Left ventricle myocardium inferior (tissue), 1 donor: Measurements from ENCODE around the gene NOM1. TPM values are rescaled to one million over a fixed set of nuclear protein-coding genes. Genes with fewer than 3 reads are reported as not detected.

Experiments
- DNase-seq: peaks from one replicate; pipeline ENCODE4 v3.0.0-alpha.2; 2020
- H3K27ac ChIP-seq: fragments of 200-600 bp; replicated peaks from 2 replicates; pipeline ENCODE4 v1.8.0; 2021
- H3K27me3 ChIP-seq: fragments of 200-600 bp; 2 replicates; pipeline ENCODE4 v1.8.0; 2021; ENCODE audit warnings: low read depth
- H3K36me3 ChIP-seq: fragments of 200-600 bp; 2 replicates; pipeline ENCODE4 v1.8.0; 2021
- H3K4me1 ChIP-seq: fragments of 200-600 bp; 2 replicates; pipeline ENCODE4 v1.8.0; 2021
- H3K4me3 ChIP-seq: fragments of 200-600 bp; 2 replicates; pipeline ENCODE4 v1.8.0; 2021; ENCODE audit warnings: mild to moderate bottlenecking, moderate library complexity
- H3K9me3 ChIP-seq: fragments of 200-600 bp; replicated peaks from 2 replicates; pipeline ENCODE4 v1.8.0; 2021
- intact Hi-C: fragments of 100-400 bp; cut with micrococcal nuclease; formaldehyde crosslinking; loops from one replicate; pipeline ENCODE4 v1.11.0; 2022
- total RNA-seq: library from RNA; stranded (reverse); fragmentation: NEBNext Ultra II Directional; extraction: Animal tissue kit (Norgen Biotek cat#: 25700); gene quantifications from one replicate; pipeline ENCODE4 v1.2.1, GENCODE V29; 2021
- TF ChIP-seq, protein P1 (sequence below): fragments of 200-600 bp; IDR thresholded peaks from 2 replicates; pipeline ENCODE4 v1.8.0; 2021; ENCODE audit warnings: antibody characterized with exemption, mild to moderate bottlenecking, borderline replicate concordance
- donor health status: DM: no; HTN: yes; CAD: no; lungs with severe emphysema.

Gene NOM1
- total RNA-seq, 1 donor from 2014 or later, result 10.5 TPM

DNA sequence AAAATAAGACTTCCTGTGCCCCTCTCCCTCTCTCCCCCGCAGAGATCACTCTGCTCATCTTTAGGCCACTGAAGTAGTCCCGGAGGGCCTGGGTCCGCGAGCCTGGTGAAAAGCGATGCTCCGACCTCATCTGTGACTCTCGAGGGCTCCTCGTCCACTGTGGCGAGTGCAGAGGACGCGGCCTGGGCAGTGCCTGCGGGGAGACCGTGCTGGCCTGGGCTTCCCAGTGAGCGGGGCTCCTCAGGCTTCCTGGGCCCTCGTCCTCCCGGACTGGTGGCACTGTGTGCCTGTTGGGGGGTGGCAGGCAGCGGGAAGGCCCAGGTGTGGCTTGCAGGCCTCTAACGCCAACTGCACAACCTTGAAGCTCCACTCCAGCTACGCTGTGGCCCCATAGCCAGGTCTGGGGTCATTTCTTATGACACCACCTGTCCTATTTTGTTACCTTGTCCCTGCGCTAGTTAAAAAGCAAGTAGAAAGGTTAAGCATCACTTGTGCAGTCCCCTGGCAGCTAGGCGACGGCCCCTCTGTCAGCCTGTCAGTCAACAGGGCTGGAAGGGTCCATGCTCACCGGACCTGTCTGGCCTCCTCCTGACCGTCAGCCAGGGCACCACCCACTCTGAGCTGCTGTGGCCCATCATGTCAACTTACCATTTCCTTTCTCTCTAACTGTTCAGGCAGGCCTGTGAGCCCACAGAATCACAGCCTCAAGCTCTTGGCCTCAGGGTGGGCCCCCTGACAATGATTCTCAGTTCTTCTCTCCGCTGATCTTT is 40.4 kb downstream of the NOM1 start:
- peaks cover 7% of the 10 kb centered on the region for H3K4me1 ChIP-seq
- no peak overlapping the region for H3K27ac ChIP-seq
- no peaks in the 10 kb centered on the region for H3K9me3 ChIP-seq
- H3K27me3 ChIP-seq, result peaks cover 64% of the 10 kb centered on the region
- H3K4me3 ChIP-seq, result no peak overlapping the region
- H3K36me3 ChIP-seq, result no peaks in the 10 kb centered on the region
- intact Hi-C loops, result no loop called here
- TF ChIP-seq, protein P1, sequence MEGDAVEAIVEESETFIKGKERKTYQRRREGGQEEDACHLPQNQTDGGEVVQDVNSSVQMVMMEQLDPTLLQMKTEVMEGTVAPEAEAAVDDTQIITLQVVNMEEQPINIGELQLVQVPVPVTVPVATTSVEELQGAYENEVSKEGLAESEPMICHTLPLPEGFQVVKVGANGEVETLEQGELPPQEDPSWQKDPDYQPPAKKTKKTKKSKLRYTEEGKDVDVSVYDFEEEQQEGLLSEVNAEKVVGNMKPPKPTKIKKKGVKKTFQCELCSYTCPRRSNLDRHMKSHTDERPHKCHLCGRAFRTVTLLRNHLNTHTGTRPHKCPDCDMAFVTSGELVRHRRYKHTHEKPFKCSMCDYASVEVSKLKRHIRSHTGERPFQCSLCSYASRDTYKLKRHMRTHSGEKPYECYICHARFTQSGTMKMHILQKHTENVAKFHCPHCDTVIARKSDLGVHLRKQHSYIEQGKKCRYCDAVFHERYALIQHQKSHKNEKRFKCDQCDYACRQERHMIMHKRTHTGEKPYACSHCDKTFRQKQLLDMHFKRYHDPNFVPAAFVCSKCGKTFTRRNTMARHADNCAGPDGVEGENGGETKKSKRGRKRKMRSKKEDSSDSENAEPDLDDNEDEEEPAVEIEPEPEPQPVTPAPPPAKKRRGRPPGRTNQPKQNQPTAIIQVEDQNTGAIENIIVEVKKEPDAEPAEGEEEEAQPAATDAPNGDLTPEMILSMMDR, result no peak
- no peak for DNase-seq

GRCh38 chr7:156993021-156993924 is 43.8 kb downstream of the NOM1 start:
- no peak for DNase-seq
- Histone ChIP-seq H3K27ac (no peak overlapping the region), H3K4me1 (peaks cover 7% of the 10 kb centered on the region), H3K4me3 (no peak overlapping the region), H3K27me3 (peaks cover 97% of the 10 kb centered on the region), H3K9me3 (peaks cover 8% of the 10 kb centered on the region), H3K36me3 (no peaks in the 10 kb centered on the region)
- intact Hi-C loops, result no loop called here
- TF ChIP-seq, protein P1, result no peak

DNA sequence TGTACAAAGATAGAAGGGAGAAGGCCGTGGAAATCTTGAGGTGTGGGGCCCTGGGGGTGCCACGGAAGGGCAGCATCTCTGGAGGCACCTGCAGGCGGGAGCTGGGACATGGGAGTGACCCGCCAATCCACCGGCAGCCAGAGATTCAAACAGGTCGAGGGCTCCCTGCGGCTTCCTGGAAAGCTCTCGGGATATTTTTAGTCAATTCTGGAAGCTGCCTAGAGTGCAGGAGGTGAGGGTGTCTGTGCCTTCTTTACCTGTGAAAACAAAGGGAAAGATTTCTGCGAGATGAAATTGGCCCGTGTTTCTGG is 44.4 kb downstream of the NOM1 start:
- intact Hi-C loops, result no loop called here
- DNase-seq, result no peak
- Histone ChIP-seq H3K4me1 (peaks cover 7% of the 10 kb centered on the region), H3K9me3 (peaks cover 8% of the 10 kb centered on the region), H3K36me3 (no peaks in the 10 kb centered on the region), H3K4me3 (no peak overlapping the region), H3K27me3 (peaks cover 100% of the 10 kb centered on the region), H3K27ac (no peak overlapping the region)
- TF ChIP-seq, protein P1, result no peak

DNA sequence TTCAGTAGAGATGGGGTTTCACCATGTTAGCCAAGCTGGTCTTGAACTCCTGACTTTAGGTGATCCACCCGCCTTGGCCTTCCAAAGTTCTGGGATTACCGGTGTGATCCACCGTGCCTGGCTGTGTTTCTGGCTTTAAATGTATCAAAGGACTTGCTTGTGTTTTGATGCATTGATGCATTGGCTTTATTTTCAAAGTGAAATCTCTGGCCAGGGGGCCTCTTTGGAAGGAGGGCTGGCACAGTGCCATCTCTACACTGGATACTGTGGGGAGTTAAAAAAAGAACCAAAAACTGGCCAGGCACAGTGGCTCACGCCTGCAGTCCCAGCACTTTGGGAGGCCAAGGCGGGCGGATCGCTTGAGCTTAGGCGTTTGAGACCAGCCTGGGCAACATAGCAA is 44.9 kb downstream of the NOM1 start:
- intact Hi-C loops, result no loop called here
- Histone ChIP-seq H3K36me3 (no peaks in the 10 kb centered on the region), H3K4me1 (peaks cover 10% of the 10 kb centered on the region), H3K27ac (no peak overlapping the region), H3K27me3 (peaks cover 100% of the 10 kb centered on the region), H3K4me3 (no peak overlapping the region), H3K9me3 (peaks cover 8% of the 10 kb centered on the region)
- no peak for DNase-seq
- TF ChIP-seq, protein P1, result no peak

GRCh38 chr7:156998988-156999957 is 49.8 kb downstream of the NOM1 start:
- H3K4me1 ChIP-seq, result peaks cover 41% of the 10 kb centered on the region
- intact Hi-C loops, result no loop called here
- DNase-seq, result no peak
- H3K9me3 ChIP-seq, result peaks cover 8% of the 10 kb centered on the region
- no peaks in the 10 kb centered on the region for H3K36me3 ChIP-seq
- peak overlapping the region; percentile 62 for H3K4me3 ChIP-seq
- H3K27ac ChIP-seq, result no peak overlapping the region
- peaks cover 100% of the 10 kb centered on the region for H3K27me3 ChIP-seq
- TF ChIP-seq, protein P1, result no peak
